HUES64 (cell line): ENCODE measurements around the gene KLF8. TPM values are rescaled to one million over a fixed set of nuclear protein-coding genes. Genes with fewer than 3 reads are reported as not detected.
"Not testable (repeated sequence)": the region's sequence is repeated elsewhere in the genome, so short reads cannot be mapped to it uniquely, and the experiment has no call there.

Experiments
- H3K27ac ChIP-seq: 2 replicates; pipeline ENCODE4 v1.7.0; 2013; ENCODE audit warnings: low read depth, low read length, inconsistent platforms
- H3K27me3 ChIP-seq: 2 replicates; pipeline ENCODE4 v1.6.1; 2013; ENCODE audit warnings: mild to moderate bottlenecking, low read length; ENCODE audit not compliant: insufficient read depth
- H3K36me3 ChIP-seq: 2 replicates; pipeline ENCODE4 v1.6.1; 2013; ENCODE audit warnings: mild to moderate bottlenecking, low read length; ENCODE audit not compliant: insufficient read depth
- H3K4me1 ChIP-seq: 2 replicates; pipeline ENCODE4 v1.6.1; 2013; ENCODE audit warnings: mild to moderate bottlenecking, low read length, moderate library complexity; ENCODE audit not compliant: insufficient read depth
- H3K4me3 ChIP-seq: 2 replicates; pipeline ENCODE4 v1.5.1; 2013; ENCODE audit warnings: mild to moderate bottlenecking, low read length, moderate library complexity
- H3K9ac ChIP-seq: 2 replicates; pipeline ENCODE4 v1.6.1; 2013; ENCODE audit warnings: mild to moderate bottlenecking, low read depth, low read length
- H3K9me3 ChIP-seq: 2 replicates; pipeline ENCODE4 v1.6.1; 2013; ENCODE audit warnings: low read depth, low read length; ENCODE audit not compliant: insufficient read depth
- WGBS: fragments of 150-250, 120-280 bp; methylation state at CpG from one replicate; pipeline ENCODE4 v1.1.7; 2013; ENCODE audit warnings: missing lambda C conversion rate; 5-methylcytosine and 5-hydroxymethylcytosine counted together
- polyA plus RNA-seq, 2 experiments: library from polyadenylated mRNA; stranded (reverse); fragments of 50-300 nt; gene quantifications; one replicate each; pipeline ENCODE4 v1.2.3, GENCODE V29; 2013

Gene KLF8
- polyA plus RNA-seq (2013, experiment 1 of 2), result 4.5 TPM
- polyA plus RNA-seq (2013, experiment 2 of 2), result 6.1 TPM

GRCh38 chrX:56232221-56233082 is at the start of gene KLF8:
TSS of gene KLF8 (plus strand) at chrX:56232356. CDS start at chrX:56233335, 979 bp downstream.
- peak within 1 kb of the TSS; percentile 40; the same call in 1 of the 2 replicates for H3K27ac ChIP-seq
- no peaks in the 10 kb centered on the region for H3K27me3 ChIP-seq
- H3K4me1 ChIP-seq, result peaks cover 12% of the 10 kb centered on the region
- 0% methylated on average over 20 of the region's 38 CpGs for WGBS
- no peaks in the 10 kb centered on the region for H3K36me3 ChIP-seq
- no peaks in the 10 kb centered on the region for H3K9me3 ChIP-seq
- peak within 1 kb of the TSS; percentile 78 for H3K4me3 ChIP-seq
- peak within 1 kb of the TSS; percentile 64 for H3K9ac ChIP-seq

GRCh38 chrX:56206945-56207344 is 25.2 kb upstream of the KLF8 start:
- H3K36me3 ChIP-seq, H3K27me3 ChIP-seq, H3K4me3 ChIP-seq, H3K9ac ChIP-seq, H3K27ac ChIP-seq, H3K9me3 ChIP-seq, H3K4me1 ChIP-seq: not testable (repeated sequence)
- WGBS, result 95% methylated on average over 2 of the region's 2 CpGs

DNA sequence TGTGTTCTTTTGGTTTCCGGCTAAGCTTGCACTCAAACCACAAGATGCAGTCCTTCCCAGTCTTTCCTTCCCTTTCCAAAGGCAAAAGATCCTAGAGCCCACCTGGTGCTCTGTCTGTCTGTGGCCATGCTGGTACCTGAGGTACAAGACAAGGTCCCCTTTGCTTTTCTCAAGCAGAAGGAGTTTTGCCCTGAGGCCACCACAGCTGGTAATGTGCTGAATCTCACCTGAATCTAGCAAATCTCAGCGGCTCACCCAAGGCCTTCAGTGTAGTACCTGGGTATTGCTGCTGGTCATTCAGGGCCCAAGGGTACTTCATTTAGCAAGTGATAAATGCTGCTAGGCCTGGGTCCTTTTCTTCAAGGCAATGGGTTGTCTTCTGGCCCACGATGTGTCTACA is 20.5 kb upstream of the KLF8 start:
- H3K4me3 ChIP-seq, result no peak overlapping the region
- 98% methylated on average over 3 of the region's 3 CpGs for WGBS
- no peaks in the 10 kb centered on the region for H3K27me3 ChIP-seq
- no peak overlapping the region for H3K9ac ChIP-seq
- 0 out of 2 replicates have a peak, but pooled peaks cover 1% of the 10 kb centered on the region for H3K9me3 ChIP-seq
- H3K27ac ChIP-seq, result no peak overlapping the region
- no peaks in the 10 kb centered on the region for H3K4me1 ChIP-seq
- H3K36me3 ChIP-seq, result no peaks in the 10 kb centered on the region

DNA sequence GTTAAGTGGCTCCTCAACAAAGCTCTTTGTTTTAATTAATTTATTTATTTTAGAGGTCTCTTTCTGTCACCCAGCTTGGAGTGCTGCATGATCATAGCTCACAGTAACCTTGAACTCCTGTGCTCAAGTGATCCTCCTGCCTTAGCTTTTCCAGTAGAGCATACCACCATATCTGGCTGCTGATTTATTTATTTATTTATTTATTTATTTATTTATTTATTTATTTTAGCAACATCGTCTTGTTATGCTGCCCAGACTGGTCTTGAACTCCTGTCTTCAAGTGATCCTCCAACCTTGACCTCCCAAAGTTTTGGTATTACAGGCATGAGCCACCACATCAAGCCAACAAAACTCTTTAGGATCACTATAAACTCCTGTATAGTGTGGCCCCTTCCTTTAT is 15.8 kb upstream of the KLF8 start:
- Histone ChIP-seq H3K27me3 (no peaks in the 10 kb centered on the region), H3K4me3 (no peak overlapping the region), H3K9me3 (no peaks in the 10 kb centered on the region), H3K36me3 (no peaks in the 10 kb centered on the region), H3K4me1 (no peaks in the 10 kb centered on the region), H3K27ac (no peak overlapping the region), H3K9ac (no peak overlapping the region)
- WGBS, result 100% methylated on average over 1 of the region's 1 CpG

- Histone ChIP-seq H3K9ac (no peak overlapping the region), H3K27me3 (no peaks in the 10 kb centered on the region), H3K9me3 (no peaks in the 10 kb centered on the region), H3K36me3 (no peaks in the 10 kb centered on the region), H3K4me3 (no peak overlapping the region), H3K27ac (no peak overlapping the region), H3K4me1 (no peaks in the 10 kb centered on the region)
- 62% methylated on average over 4 of the region's 4 CpGs for WGBS
Measured at GRCh38 chrX:56219700-56220099, 12.5 kb upstream of the KLF8 start.

DNA sequence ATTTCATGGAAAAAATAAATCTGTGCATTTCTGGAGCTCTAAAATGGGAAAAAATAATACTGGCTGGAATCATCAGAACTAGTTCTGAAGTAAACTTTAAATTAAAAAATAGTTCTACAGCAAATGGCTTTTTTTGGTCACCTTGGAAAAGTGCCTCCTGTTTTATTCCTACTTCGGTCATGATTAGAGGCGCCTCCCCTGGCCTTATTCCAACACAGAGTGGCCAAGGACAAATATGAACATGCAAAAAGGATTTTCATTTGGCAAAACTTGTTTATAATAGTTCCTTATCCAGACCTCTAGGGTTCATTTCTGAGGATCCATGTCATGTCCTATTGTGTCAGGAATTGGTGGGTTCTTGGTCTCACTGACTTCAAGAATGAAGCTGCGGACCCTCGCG is 11.1 kb upstream of the KLF8 start:
- H3K36me3 ChIP-seq, result no peaks in the 10 kb centered on the region
- no peak overlapping the region for H3K9ac ChIP-seq
- H3K4me3 ChIP-seq, result no peak overlapping the region
- H3K9me3 ChIP-seq, result no peaks in the 10 kb centered on the region
- H3K4me1 ChIP-seq, result no peaks in the 10 kb centered on the region
- H3K27me3 ChIP-seq, result no peaks in the 10 kb centered on the region
- WGBS, result 97% methylated on average over 3 of the region's 5 CpGs
- H3K27ac ChIP-seq, result no peak overlapping the region

- Histone ChIP-seq H3K36me3 (no peaks in the 10 kb centered on the region), H3K4me3 (no peak overlapping the region), H3K27me3 (no peaks in the 10 kb centered on the region), H3K9me3 (no peaks in the 10 kb centered on the region), H3K27ac (no peak overlapping the region), H3K9ac (no peak overlapping the region), H3K4me1 (no peaks in the 10 kb centered on the region)
- 92% methylated on average over 28 of the region's 28 CpGs for WGBS
Measured at GRCh38 chrX:56222473-56223000, 9.6 kb upstream of the KLF8 start.

- Histone ChIP-seq H3K4me3 (no peak overlapping the region), H3K4me1 (peaks cover 8% of the 10 kb centered on the region), H3K27ac (no peak overlapping the region), H3K36me3 (no peaks in the 10 kb centered on the region), H3K27me3 (no peaks in the 10 kb centered on the region), H3K9ac (no peak overlapping the region), H3K9me3 (no peaks in the 10 kb centered on the region)
- no CpG with 5 or more reads among the region's 1 CpG for WGBS
Measured at GRCh38 chrX:56226980-56227379, 5.2 kb upstream of the KLF8 start.

DNA sequence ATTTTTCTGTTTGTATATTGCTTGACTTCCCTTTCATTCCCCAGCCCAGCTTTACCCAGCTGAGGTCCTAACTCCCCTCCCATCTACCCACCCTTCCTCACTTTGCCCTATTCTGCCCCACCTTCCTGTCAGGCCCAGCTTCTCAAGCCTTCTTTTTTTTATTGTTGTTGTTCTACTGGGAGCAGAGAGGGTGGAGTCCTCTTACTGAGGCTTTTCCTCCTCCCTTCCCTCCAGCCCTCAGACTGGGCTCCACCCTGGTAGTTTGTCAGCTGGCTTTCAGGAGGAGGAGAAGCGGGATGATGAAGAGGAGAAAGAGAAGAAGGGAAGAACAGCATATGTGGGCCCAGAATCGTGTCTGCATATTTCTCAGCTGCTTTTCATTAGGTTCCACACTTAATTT is 3.2 kb upstream of the KLF8 start:
- Histone ChIP-seq H3K36me3 (no peaks in the 10 kb centered on the region), H3K4me1 (peaks cover 8% of the 10 kb centered on the region), H3K9ac (no peak overlapping the region), H3K27ac (no peak overlapping the region), H3K4me3 (no peak overlapping the region), H3K9me3 (no peaks in the 10 kb centered on the region), H3K27me3 (no peaks in the 10 kb centered on the region)
- 40% methylated on average over 1 of the region's 2 CpGs for WGBS

DNA sequence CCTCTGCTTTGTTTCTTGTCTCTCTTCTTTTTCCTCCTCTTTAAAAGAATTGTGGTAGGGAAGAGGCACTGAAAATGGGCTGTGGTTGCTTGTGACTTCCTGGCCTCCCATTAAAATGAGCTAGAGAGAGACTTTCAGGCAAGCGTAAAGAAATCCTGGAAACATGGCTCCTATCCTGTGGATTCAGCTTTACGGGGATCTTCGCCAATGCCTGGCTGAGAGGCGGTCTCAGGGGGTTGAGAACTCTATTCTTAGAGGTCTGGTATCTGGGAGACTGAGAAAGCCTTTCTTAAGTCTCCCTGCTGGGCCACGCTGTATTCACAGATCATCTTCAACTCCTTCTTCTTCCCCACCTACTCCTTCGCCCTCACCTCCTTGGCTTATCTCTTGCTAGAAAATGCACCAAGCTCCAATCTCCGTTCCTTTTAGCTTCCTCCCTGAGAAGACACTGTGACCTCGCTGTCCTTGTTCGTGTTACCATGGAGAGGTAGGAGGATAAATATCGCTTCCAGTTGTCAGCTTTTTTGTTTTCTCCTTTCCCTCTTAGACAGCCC is 542 bp upstream of the KLF8 start:
- Histone ChIP-seq H3K27ac (peak overlapping the region; percentile 40; the same call in 1 of the 2 replicates), H3K9ac (peak overlapping the region; percentile 57), H3K36me3 (no peaks in the 10 kb centered on the region), H3K4me3 (peak overlapping the region; percentile 78), H3K4me1 (peaks cover 12% of the 10 kb centered on the region), H3K27me3 (no peaks in the 10 kb centered on the region), H3K9me3 (no peaks in the 10 kb centered on the region)
- WGBS, result 6% methylated on average over 7 of the region's 10 CpGs

- no peak overlapping the region for H3K27ac ChIP-seq
- H3K27me3 ChIP-seq, result no peaks in the 10 kb centered on the region
- H3K4me3 ChIP-seq, result peak overlapping the region; percentile 78
- WGBS, result 1% methylated on average over 12 of the region's 17 CpGs
- H3K36me3 ChIP-seq, result no peaks in the 10 kb centered on the region
- H3K9ac ChIP-seq, result 0 out of 2 replicates have a peak overlapping the region, but pooled peaks have one; percentile 64
- no peaks in the 10 kb centered on the region for H3K9me3 ChIP-seq
- peaks cover 12% of the 10 kb centered on the region for H3K4me1 ChIP-seq
Measured at GRCh38 chrX:56233100-56233499, 944 bp downstream of the KLF8 start.
